Breast epithelium (tissue), 3 donors: ENCODE results near the gene FBXL7.

Source experiments
- POLR2AphosphoS5 ChIP-seq, 3 donors: sonication (generic); formaldehyde crosslinking; IDR thresholded peaks; one replicate each; pipeline ENCODE4 v1.6.1; 2017; ENCODE audit warnings: antibody characterized with exemption in 3 of 3
- TF ChIP-seq, protein P1 (sequence below), 3 donors: fragments of 450-650 bp; IDR thresholded peaks; one replicate each; pipeline ENCODE4 v1.5.1; 2016 to 2017; ENCODE audit warnings: antibody characterized with exemption in 3 of 3, mild to moderate bottlenecking in 3 of 3, moderate library complexity in 3 of 3

DNA sequence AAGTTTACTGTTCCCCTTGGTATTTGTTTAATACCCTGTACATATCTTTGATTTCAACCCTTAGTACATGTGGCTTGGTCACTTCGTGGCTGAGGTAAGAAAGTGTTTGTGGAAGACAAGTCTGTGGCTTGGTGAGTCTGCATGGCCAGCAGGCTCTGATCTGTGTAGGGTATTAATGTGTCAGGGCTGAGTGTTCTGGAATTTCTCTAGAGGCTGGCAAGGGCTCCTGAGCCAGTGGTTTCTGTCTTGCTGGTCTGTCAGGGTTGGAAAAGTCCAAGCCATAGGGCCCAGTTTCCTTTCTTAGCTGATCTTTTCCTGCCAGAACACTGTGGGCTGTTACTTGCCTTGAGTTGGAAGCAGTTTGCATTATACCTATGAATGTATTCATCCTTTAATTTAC, 48.0 kb upstream of the FBXL7 start:
- TF ChIP-seq, protein P1, sequence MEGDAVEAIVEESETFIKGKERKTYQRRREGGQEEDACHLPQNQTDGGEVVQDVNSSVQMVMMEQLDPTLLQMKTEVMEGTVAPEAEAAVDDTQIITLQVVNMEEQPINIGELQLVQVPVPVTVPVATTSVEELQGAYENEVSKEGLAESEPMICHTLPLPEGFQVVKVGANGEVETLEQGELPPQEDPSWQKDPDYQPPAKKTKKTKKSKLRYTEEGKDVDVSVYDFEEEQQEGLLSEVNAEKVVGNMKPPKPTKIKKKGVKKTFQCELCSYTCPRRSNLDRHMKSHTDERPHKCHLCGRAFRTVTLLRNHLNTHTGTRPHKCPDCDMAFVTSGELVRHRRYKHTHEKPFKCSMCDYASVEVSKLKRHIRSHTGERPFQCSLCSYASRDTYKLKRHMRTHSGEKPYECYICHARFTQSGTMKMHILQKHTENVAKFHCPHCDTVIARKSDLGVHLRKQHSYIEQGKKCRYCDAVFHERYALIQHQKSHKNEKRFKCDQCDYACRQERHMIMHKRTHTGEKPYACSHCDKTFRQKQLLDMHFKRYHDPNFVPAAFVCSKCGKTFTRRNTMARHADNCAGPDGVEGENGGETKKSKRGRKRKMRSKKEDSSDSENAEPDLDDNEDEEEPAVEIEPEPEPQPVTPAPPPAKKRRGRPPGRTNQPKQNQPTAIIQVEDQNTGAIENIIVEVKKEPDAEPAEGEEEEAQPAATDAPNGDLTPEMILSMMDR (IDR thresholded peaks at IDR 0.05): no peak
- TF ChIP-seq POLR2AphosphoS5 (IDR thresholded peaks at IDR 0.05): no peak
